ENCODE measurements around the gene TPH2. TPM values are rescaled to one million over a fixed set of nuclear protein-coding genes. Genes with fewer than 3 reads are reported as not detected.

Gene TPH2
- total and polyA plus RNA-seq, 2 of the 4 experiments (the other 2 are of a cell fraction): not detected

DNA sequence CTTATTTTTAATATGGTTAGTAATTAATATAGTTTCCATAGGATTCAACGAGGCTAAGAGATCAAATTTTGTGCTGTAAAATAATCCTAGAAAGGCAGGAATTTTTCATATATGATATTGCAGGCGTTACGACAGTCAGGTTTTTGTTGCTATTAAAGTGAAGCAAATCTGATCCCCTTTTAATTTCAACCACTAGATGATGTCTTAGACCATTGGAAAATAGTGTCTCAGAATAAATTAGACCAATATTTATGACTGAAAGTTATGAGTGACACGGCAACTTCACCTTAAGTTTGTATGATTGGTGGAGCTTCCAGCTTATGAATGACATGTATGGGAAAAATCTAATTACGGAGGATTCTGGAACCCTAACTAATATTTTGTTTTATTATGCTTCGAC lies 2.5 kb downstream of the TPH2 start:
- Histone ChIP-seq H2BK15ac (ENCODE audit: low read depth, low read length) (no peak overlapping the region), H2AFZ (replicated peaks; ENCODE audit: low read length, poor library complexity) (no peak overlapping the region), H2AK5ac (ENCODE audit: low read depth, low read length) (no peak overlapping the region), H3K56ac (ENCODE audit: extremely low read depth, insufficient read depth, low read length) (no peak overlapping the region), H2BK120ac (ENCODE audit: low read depth, low read length) (no peak overlapping the region), H3K4ac (ENCODE audit: low read depth, low read length) (no peak overlapping the region), H3K36me3 (ENCODE audit: control insufficient read depth, insufficient read depth, low read length) (no peaks in the 10 kb centered on the region), H3K9me1 (ENCODE audit: insufficient read depth, low read length) (no peaks in the 10 kb centered on the region), H3K9ac (ENCODE audit: low read depth, low read length) (no peak overlapping the region), H3K4me3 (ENCODE audit: insufficient read depth, low read depth, low read length) (no peak overlapping the region), H2BK20ac (ENCODE audit: low read depth, low read length) (no peak overlapping the region), H3K27me3 (ENCODE audit: control insufficient read depth, insufficient read depth, low read length) (no peaks in the 10 kb centered on the region), H3K18ac (ENCODE audit: low read depth, low read length) (no peak overlapping the region), H2BK5ac (ENCODE audit: low read depth, low read length, poor library complexity, severe bottlenecking) (no peak overlapping the region), H4K8ac (ENCODE audit: low read depth in 2 of 2, low read length in 2 of 2) (no peak overlapping the region), H4K91ac (ENCODE audit: insufficient read depth, low read depth, low read length) (no peak overlapping the region), H2AK9ac (replicated peaks; ENCODE audit: low read depth, low read length, poor library complexity) (no peak overlapping the region), H3K4me1 (ENCODE audit: control insufficient read depth, insufficient read depth, low read length) (no peaks in the 10 kb centered on the region), H3K14ac (replicated peaks; ENCODE audit: low read depth, low read length) (no peak overlapping the region), H4K5ac (ENCODE audit: low read depth, low read length) (no peak overlapping the region), H3K23ac (ENCODE audit: low read depth, low read length) (no peak overlapping the region), H3K27ac (ENCODE audit: insufficient read depth, low read length) (no peak overlapping the region), H3K9me3 (ENCODE audit: control insufficient read depth, insufficient read depth, low read length) (no peaks in the 10 kb centered on the region), H4K20me1 (ENCODE audit: insufficient read depth, low read length) (no peaks in the 10 kb centered on the region), H3K79me1 (ENCODE audit: low read depth in 1 of 2, low read length in 2 of 2) (no peaks in the 10 kb centered on the region), H3K4me2 (ENCODE audit: low read depth, low read length) (no peak overlapping the region)
- no TSS peak for BruUV-seq (replicated peaks)
- in situ Hi-C loops (cut with MboI; ENCODE audit: low sequenced_read_pairs): no loop called here
- DNase-seq (no peak), ATAC-seq (ENCODE audit: low read depth) (no peak)
- TF ChIP-seq CHD1 (IDR thresholded peaks at IDR 0.05; ENCODE audit: low read depth, low read length): no peak
- TF ChIP-seq BHLHE40 (IDR thresholded peaks at IDR 0.05; ENCODE audit: low read depth, low read length): no peak
- TF ChIP-seq RCOR1 (IDR thresholded peaks at IDR 0.05; ENCODE audit: insufficient replicate concordance, low read length): no peak
- no peak for TF ChIP-seq FOS (IDR thresholded peaks at IDR 0.05; ENCODE audit: low read depth, low read length)
- no peak for TF ChIP-seq RFX5 (IDR thresholded peaks at IDR 0.05; ENCODE audit: low read depth, low read length)
- TF ChIP-seq MAFK (IDR thresholded peaks at IDR 0.05; ENCODE audit: low read depth, low read length): no peak
- TF ChIP-seq, protein P1, sequence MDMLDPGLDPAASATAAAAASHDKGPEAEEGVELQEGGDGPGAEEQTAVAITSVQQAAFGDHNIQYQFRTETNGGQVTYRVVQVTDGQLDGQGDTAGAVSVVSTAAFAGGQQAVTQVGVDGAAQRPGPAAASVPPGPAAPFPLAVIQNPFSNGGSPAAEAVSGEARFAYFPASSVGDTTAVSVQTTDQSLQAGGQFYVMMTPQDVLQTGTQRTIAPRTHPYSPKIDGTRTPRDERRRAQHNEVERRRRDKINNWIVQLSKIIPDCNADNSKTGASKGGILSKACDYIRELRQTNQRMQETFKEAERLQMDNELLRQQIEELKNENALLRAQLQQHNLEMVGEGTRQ (IDR thresholded peaks at IDR 0.05; ENCODE audit: low read depth, low read length): no peak
- TF ChIP-seq CEBPB (IDR thresholded peaks at IDR 0.05; ENCODE audit: low read depth, low read length): no peak
- TF ChIP-seq MAZ (IDR thresholded peaks at IDR 0.05; ENCODE audit: borderline replicate concordance, low read depth, low read length): no peak
- no peak for TF ChIP-seq NFE2L2 (IDR thresholded peaks at IDR 0.05; ENCODE audit: low read depth, low read length)
- TF ChIP-seq, protein P2, sequence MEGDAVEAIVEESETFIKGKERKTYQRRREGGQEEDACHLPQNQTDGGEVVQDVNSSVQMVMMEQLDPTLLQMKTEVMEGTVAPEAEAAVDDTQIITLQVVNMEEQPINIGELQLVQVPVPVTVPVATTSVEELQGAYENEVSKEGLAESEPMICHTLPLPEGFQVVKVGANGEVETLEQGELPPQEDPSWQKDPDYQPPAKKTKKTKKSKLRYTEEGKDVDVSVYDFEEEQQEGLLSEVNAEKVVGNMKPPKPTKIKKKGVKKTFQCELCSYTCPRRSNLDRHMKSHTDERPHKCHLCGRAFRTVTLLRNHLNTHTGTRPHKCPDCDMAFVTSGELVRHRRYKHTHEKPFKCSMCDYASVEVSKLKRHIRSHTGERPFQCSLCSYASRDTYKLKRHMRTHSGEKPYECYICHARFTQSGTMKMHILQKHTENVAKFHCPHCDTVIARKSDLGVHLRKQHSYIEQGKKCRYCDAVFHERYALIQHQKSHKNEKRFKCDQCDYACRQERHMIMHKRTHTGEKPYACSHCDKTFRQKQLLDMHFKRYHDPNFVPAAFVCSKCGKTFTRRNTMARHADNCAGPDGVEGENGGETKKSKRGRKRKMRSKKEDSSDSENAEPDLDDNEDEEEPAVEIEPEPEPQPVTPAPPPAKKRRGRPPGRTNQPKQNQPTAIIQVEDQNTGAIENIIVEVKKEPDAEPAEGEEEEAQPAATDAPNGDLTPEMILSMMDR (conservative IDR thresholded peaks at IDR 0.05; ENCODE audit: low read depth, low read length): no peak
- TF ChIP-seq SMC3 (IDR thresholded peaks at IDR 0.05; ENCODE audit: low read depth, low read length): no peak
- no peak for TF ChIP-seq POLR2A (IDR thresholded peaks at IDR 0.05; ENCODE audit: low read depth, low read length)
- TF ChIP-seq RAD21 (IDR thresholded peaks at IDR 0.05; ENCODE audit: low read length): no peak
- TF ChIP-seq, protein P3, sequence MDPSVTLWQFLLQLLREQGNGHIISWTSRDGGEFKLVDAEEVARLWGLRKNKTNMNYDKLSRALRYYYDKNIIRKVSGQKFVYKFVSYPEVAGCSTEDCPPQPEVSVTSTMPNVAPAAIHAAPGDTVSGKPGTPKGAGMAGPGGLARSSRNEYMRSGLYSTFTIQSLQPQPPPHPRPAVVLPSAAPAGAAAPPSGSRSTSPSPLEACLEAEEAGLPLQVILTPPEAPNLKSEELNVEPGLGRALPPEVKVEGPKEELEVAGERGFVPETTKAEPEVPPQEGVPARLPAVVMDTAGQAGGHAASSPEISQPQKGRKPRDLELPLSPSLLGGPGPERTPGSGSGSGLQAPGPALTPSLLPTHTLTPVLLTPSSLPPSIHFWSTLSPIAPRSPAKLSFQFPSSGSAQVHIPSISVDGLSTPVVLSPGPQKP (IDR thresholded peaks at IDR 0.05; ENCODE audit: borderline replicate concordance, low read depth, low read length): no peak
- TF ChIP-seq MXI1 (IDR thresholded peaks at IDR 0.05; ENCODE audit: borderline replicate concordance, low read depth, low read length): no peak
- WGBS, 2 experiments (ENCODE audit: extremely low coverage in 2 of 2, insufficient read length in 1 of 2): no CpG with 5 or more reads among the region's 6 CpGs
- ChIA-PET POLR2A (ENCODE audit: unreplicated experiment) (no interaction called here), CTCF (interaction anchor here (0.6 to 0.7 kb wide), 2 partner anchors 9 to 127 kb away, joined by 3 read pairs; no protein-coding TSS in a partner anchor)
- intact Hi-C loops (cut with micrococcal nuclease): no loop called here
- dilution Hi-C loops (cut with HindIII; ENCODE audit: low sequenced_read_pairs, unreplicated experiment): no loop called here
